Measurements from ENCODE around the gene GABRD.

GABRD gene

DNA sequence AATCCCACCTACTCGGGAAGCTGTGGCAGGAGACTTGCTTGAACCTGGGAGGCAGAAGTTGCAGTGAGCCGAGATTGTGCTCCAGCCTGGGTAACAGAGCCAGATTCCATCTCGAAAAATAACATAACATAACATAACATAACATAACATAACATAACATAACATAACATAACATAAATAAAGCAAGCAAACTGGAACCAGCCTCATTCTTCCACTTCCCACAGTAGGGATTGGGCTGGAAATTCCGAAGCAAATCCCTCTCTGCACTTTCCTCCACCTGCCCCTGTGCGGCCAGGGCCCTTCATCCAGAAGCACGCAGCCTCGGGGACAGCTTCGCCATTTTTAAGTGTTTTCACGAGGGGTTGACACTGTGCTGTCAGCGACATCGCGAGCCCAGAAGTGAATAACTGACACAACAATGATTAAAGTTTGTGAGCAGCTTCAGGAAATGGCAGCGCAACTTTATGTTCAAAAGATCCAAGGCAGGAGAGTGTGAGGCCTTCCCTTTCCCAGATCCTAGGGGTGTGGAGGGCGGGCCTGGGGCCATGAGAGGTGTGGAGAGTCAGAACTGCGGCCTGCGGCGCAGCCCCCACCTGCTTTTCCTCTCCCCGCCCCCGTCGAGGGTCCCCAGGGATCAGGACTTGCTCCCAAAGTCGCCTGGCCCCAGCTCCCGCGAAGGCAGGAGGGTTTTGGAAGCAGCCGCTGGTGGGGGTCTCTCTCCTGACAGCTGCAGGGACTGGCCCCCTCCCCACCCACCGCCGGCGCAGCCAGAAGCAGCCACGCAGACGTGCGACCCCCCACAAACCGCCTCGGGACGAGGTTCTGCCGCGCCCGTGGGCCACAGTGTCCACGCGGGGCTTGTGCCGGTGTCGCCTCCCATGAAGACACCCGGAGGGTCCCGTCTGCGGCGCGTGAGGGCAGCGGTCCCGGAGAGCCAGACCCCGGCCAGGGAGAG, 651 bp upstream of the GABRD start:
- DNase-seq = no peak

DNA sequence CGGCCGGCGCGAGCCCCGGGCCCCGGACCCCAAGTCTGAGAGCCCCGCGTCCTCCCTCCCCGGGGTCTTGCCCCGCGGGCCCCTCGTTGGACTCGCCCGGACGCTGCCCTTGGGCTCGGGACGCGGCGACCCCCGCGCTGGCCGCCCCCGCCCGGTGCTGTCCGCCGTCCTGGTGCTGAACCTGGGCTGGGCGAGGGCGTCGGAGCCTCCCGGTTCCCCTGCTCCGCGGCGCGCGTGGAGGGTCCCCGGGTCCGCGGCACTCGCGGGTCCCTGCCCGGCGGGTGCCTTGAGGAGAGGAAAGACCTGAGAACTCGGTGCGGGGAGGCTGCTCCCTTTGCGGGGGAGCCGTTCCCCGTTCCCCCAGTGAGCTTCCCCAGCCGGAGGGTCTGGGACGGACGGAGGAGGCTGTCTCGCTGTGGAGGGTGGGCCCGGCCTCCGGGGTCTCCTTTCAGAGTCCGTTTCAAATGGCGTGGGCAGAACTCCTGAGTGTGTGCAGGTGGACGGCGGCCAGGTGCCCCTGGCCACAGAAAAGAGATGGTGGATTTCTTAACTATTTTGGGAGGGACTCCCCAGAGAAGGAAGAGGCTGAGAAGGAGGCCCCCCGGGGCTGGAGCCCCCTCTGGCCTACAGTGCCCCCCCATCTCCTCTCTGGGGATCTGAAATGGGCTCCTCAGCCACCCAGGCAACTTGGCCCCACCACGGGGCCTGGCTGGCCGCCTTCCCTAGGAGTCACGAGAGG, 595 bp downstream of the GABRD start:
- no peak for DNase-seq

DNA sequence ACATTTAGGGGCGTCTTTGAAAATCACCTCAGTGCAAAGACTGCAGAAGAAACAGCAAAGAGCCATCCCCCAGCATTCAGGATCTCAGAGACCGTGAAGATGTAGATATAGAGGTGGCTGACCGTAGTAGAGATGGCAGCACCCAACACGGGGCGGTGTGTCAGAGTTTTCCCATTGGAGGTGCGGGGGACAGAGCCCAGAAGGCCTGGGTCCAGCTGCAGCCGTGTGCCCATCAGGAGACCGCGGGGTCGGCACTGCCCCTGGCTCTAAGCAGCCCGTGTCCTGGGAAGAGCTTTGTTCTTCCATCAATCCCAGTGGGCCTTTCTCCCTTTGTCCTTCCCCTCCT, 1.1 kb downstream of the GABRD start:
- DNase-seq = no peak

DNA sequence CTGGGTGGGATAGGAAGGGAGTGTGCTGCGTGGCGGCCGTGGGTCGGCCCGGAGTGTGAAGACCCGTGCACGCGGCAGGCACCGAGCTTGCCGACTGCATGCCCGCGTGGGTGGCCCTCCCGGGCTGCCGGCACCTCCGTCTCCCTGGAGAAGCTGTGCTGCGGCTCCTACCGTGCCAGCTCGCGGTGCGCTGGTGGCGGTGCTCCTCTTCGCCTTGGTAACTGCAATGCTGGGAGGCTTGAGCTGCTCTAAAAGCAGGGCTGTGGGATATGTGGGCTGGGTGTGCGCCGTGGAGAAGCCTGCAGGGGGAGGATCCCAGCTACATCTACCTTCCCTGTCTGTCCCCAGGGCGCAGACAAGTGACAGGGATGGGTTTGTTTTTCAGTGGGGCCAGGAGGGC, 2.4 kb downstream of the GABRD start:
- no peak for DNase-seq

DNA sequence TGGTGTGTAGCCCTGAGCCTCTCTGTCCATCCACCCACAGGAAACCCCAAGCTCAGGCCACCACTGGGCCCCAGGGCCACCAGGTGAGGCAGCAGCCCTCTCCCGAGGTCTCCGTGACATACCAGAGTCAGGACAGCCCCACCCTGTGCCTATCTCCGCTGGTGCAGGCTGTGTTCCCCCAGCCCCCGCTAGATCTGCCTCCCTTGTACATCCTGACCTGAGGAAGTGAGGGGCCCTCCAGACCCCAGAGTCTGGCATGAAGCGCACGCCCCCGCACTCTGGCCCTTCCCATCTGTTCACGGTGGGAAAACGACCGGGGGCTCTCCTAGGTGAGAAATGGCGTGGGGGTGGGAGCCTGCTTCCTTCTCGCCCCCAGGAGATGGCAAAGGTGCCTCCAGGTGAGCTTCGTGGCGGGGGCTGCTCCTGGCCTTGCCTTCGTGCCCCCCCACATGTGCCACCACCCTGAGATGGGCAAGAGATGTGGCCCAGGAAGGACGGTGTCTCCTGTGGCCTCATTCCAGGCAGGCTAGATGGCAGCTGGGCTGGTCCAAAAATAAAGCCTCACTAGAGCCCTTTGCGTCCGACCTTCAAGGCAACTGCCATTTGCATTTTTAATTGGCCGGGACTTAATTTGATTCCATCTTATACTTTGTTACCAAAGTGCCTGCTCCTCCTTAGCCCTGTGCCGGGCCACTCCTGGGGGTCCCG, 3.1 kb downstream of the GABRD start:
- DNase-seq = no peak

DNA sequence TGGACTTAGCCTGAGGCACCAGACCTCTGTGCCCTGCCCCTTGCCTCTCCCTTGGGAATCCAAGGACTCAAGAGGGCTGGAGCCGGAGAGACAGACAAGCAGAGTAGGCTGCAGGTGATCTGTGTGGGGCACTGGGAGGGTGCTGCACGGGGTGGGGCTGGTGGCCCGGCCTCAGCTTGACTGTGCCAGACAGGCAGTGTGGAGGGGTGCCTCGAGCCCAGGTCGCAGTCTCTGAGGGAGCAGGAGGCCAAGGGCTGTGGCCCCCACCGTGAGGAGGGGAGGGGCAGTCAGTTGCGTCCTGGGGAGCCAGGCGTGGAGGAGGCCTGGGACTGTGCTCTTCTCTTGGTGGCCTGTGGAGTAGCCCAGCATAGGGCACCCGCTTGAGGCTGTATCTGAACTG, 4.0 kb downstream of the GABRD start:
- no peak for DNase-seq

DNA sequence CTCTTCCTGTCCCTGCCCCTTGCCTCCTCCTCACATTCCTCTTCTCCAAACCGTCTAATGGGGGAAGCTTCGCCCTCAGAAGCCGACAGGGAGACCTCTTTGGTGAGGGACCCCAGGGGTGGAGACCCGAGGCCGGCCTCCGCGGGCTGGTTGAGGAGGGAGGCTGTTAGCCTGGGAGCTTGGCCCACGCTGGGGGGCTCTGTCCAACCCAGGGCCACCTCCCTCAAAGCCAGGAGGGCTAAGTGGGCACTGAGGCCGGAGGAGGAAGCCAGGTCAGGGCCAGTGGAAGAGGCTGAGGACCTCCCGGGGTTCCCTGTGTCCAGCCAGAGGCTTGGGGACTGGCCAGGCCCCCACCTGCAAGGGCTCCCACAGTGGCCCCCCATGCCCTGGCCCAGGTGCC, 5.3 kb downstream of the GABRD start:
- no peak for DNase-seq

DNA sequence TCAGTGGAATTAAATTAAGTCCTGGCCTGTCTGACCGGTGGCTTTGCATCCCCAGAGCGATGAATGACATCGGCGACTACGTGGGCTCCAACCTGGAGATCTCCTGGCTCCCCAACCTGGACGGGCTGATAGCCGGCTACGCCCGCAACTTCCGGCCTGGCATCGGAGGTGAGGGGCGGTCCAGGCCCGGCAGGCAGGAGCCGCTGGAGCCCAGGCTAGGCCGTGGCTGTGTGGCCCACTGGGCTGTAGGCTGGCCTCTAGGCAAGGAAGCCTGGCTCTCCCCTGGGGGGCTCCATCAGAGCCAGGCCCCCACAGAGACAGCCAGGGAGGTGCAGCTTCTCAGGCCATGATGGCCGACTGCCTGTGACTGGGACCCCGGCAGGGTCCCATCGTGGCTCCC, 5.7 kb downstream of the GABRD start:
- DNase-seq = no peak

DNA sequence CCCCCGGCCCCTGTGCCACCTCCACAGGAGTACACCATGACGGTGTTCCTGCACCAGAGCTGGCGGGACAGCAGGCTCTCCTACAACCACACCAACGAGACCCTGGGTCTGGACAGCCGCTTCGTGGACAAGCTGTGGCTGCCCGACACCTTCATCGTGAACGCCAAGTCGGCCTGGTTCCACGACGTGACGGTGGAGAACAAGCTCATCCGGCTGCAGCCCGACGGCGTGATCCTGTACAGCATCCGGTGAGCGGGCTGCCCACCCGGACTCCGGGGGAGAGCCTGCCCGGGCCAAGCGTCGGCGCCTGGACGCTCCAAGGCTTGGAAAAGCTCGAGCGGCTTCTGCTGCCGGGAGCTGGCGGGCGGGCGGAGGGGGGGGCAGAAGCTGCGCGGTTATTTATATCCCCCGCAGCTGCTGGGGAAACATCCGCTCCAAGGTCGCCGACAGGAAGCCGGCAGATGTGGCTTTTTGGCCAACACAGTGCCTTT, 6.4 kb downstream of the GABRD start:
- DNase-seq = no peak

DNA sequence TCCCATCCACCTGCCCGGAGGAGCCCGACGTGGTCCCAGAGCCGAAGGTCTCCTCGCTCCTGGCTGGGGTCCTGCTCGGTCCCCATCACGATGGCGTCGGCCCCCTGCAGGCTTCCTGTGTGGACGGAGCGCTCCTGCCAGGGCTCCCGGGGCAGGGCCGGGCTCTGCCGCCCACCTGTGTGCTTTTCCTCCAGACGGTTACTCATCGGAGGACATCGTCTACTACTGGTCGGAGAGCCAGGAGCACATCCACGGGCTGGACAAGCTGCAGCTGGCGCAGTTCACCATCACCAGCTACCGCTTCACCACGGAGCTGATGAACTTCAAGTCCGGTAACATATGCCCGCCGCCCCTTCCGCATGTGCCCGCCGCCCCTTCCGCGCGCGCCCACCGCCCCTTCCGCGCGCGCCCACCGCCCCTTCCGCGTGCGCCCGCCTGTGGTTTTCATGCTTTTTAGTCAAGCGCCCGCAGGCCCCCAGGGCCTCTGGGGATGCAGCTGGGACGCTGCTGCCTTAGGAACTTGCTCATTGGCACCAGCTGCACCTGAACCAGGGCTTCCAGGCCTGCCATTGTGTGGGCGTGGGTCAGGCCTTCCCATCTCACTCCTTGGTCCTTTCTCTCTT, 8.9 kb downstream of the GABRD start:
- DNase-seq = no peak

DNA sequence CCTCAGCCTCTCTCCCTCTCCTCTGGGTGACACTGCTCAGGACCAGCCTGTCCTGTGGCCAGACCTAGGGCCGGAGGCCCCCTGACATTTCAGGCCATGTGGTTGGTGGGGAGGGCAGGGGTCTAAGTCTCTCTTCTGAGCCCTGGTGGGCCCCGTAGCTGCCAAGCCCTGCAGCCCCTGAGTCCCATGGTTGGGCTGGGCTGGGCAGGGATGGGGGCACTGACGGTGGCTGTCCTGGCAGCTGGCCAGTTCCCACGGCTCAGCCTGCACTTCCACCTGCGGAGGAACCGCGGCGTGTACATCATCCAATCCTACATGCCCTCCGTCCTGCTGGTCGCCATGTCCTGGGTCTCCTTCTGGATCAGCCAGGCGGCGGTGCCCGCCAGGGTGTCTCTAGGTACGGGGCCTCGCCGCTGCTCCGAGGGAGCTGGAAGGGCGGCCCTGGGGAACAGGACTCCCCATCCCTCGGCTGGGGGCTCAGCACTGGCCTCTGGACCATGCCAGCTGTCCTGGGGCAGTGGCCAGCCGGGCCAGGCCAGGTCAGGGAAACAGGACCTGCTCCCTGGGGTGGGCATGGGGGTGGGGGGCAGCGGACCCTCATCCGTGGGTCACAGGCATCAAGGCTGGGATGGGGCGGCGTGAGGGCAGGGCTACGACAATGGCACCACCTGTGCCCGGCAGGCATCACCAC, 9.9 kb downstream of the GABRD start:
- no peak for DNase-seq

DNA sequence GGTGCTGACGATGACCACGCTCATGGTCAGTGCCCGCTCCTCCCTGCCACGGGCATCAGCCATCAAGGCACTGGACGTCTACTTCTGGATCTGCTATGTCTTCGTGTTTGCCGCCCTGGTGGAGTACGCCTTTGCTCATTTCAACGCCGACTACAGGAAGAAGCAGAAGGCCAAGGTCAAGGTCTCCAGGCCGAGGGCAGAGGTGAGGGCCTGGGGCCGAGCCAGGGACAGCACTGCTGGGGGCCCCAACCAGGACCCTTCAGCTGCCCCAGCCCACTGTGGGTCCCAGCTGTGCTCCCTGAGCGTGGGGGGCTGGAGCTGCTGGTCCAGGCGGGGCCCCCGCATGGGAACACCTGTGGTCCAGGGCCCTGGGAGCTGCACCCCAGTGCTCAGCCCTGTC, 10.4 kb downstream of the GABRD start:
- DNase-seq = no peak

DNA sequence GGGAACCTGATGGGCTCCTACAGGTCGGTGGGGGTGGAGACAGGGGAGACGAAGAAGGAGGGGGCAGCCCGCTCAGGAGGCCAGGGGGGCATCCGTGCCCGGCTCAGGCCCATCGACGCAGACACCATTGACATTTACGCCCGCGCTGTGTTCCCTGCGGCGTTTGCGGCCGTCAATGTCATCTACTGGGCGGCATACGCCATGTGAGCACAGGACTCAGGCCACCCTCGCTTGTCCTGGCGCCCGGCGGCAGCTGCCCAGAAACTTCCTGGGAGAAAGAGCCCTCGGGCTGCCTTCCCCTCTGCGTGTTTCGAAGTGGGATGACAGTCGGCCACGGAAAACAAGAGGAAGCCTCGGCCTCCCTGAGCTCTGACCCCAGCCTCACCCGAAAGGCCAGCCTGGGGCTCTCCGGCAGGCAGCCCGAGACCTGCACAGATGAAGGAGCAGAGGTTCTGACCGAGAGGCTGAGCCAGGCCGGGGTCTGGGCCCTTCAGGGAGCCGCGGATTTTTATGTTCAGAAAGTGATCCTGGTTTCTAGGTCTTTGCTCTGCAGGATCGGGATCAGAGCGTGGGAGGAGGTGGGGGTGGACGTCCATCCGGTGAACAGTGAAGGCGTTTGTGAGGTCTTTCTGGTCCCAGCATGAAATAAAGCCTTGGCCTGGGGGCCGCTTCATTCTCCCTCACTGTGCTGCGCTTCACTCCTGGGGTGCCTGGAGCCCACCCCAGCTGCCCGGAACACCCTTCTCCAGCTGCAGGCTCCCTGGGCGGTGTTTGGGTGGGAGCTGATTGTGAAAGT, 11.1 kb downstream of the GABRD start:
- no peak for DNase-seq

DNA sequence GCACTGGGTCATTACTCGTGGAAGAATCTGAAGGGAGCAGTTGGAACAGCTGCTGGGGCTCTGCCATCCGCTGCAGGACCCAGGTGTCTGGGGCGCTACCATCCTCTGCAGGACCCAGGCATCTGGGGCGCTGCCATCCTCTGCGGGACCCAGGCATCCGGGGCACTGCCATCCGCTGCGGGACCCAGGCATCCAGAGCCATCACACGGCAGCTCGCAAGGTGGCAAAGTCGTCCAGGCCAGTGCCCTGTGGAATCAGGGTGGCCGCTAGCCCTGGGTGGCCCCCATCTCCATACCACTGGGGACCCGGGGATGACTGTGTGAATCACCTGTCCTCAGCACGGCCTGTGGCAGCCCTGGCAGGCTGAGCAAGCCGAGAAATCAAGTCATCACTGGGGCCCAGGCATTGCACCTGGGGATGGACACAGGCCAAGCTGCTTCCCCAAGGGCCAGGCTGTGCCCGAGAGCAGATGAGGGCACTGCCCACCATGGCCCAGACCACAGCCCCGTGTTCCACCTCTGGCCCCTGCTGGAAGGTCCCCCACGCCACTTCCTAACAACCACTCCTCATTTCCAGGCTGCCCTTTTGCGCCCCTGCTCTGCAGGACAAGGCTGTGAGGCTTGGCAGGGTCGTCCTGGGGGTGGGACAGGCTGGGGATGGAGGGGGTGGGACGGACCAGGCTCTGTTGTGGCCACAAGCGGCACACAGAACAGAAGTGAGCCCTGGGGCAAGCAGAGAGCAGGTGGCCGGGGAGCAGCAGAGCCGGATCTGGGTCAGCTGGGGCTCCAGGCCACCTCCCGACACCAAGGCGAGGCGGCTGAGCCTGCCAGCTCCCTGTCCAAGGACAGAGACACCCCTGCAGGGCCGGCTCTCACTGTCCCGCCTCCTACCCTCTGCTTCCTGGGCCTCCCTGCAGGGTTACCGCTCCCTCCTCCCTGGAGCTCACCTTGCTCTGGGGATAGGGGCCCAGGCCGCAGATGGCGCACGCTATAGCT, 12.7 kb downstream of the GABRD start:
- DNase-seq = no peak

DNA sequence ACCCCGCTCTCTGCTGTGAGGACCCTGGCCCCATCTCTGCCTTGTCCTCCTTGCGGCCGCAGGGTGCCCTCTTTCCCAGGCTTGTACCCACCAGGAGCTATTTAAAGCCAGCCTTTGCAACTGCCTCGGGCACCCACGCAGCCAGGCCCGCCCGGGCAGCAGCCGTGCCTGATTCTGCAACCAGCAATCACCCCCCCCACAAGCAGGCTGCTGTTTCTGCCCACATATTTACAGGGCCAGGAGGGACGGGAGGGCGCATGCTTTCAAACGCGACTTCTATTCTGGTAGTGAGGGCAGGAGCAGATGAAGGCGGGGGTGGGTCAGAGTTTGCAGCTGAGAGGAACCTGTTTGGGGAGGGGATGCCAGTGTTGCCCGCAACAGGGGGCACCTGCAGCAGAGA, 13.6 kb downstream of the GABRD start:
- DNase-seq = no peak

DNA sequence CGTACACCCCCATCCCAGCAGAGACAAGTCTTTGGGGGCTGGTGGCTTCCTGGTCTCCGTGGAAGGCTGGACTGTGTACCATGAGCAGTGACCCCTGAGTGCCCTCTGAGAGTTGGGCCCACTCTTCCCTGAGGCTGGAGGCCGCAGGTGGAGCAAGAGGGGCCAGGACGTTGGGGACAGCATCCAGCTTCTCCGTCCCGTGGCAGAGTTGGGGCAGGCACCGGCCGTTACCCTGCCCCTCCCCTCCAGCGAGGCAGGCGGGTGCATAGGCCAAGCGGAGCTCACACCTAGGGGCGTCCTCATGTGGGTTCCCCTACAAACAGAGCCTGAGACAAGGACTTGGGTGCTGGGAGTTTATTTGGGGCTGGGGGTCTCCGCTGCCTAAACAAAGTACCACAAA, 14.0 kb downstream of the GABRD start:
- no peak for DNase-seq

DNA sequence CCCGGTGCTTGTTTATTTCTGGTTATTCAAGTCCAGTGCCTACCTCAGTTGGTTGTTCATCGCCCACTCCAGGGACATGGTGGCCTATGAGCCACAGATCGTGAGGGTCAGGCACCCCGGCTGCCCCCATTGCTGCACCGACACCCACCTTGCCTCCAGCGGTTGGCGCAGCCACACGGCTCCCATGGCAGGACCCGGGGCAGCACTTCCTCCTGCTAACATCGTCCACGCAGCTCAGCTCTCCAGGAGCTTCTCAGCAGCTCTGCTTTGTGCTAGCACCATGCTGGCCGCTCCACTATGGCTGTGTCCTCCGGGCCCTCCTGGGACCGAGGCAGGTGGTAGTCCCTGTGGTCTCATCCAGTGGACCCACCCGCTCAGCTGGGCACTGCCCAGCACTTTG, 17.1 kb downstream of the GABRD start:
- DNase-seq = no peak

DNA sequence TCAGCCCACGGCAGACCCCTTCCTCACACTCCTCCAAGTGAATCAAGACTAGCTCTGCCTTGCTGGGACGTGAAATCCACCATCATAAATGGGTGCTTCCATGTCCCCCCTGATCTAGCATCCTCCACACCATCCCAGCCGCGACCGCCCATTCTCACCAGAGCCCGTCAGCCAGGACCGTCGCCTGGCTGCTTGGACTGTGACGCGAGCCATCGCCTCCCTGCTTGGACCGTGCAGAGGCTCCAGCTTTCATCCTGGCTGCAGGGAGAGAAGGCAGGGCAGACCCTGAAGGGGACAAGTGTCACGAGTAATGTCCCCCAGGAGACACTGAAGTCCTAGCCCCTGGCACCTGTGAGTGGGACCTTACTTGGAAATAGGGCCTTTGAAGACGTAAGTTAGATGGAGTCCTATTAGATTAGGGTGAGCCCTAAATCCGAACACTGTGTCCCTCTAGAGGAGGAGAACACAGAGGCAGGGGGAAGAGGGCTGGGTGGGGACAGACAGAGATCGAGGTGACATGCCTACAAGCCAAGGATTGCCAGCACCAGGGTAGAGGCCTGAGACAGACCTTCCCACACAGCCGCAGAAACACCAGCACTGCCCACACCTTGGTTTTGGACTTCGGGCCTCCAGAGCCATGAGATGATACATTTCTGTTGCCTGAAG, 18.3 kb downstream of the GABRD start:
- DNase-seq = no peak

DNA sequence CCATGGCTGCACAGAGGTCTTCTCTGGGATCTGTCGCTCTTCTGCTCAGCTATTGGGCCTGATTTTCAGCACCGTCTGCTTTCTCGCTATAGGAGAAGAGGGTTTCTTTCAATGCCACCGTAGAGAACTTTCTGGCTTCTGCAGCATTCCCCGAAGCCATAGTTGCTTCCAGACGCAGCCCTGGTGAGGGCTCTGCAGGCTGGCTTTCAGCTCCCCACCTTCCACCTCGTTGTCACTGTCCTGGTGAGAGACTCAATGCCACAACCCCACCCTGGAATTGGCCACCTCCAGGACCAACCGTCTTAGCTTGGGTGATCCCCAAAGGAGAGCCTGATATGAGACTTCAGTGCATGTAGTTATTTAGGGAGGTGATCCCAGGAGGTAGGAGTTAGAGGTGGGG, 19.1 kb downstream of the GABRD start:
- DNase-seq = no peak

DNA sequence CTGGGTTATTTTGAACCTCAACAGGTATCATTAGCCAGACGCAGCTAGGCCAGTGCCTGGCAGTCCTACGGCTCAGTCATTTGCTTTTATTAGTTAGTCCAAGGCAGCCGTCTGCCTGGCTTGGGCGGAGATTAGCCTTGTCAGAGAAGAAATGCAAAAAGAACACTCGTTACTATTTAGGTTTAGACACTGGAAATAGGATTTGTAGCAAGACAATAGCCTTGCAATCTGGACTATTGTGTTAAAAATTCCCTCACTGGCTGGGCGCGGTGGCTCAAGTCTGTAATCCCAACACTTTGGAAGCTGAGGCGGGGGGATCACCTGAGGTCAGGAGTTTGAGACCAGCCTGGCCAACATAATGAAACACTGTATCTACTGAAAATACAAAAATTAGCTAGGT, 20.1 kb downstream of the GABRD start:
- DNase-seq = no peak
